HG03521 (cell line): ENCODE results near the gene SOX1.

Experiments used
- ATAC-seq: cut with Tn5 transposase; IDR thresholded peaks from one replicate; pipeline ENCODE4 v1.9.1; 2021; ENCODE audit warnings: mild to moderate bottlenecking, moderate library complexity; ENCODE audit not compliant: unreplicated experiment

The SOX1 gene

DNA sequence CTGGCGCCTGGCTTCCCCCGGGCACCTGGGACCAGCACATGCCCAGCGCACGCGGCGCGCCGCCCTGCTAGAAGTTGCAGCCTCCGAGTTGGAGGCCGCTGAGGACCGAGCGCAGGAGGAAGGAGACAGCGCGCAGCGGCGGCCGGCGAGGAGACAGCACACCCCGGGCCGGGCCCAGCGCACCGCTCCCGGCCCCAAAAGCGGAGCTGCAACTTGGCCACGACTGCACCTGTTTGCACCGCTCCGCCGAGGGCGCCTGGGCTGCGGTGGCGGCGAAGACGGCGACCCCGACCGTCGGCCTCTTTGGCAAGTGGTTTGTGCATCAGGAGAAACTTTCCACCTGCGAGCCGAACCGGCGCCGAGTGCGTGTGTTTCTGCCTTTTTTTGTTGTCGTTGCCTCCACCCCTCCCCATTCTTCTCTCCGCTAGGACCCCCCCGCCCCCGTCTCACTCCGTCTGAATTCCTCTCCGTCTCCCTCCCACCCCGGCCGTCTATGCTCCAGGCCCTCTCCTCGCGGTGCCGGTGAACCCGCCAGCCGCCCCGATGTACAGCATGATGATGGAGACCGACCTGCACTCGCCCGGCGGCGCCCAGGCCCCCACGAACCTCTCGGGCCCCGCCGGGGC is at the start of gene SOX1:
TSS of gene SOX1 (plus strand) at position 34 of the 626 bp plus-strand sequence. CDS start at position 544, 510 bp downstream.
- ATAC-seq = no peak

DNA sequence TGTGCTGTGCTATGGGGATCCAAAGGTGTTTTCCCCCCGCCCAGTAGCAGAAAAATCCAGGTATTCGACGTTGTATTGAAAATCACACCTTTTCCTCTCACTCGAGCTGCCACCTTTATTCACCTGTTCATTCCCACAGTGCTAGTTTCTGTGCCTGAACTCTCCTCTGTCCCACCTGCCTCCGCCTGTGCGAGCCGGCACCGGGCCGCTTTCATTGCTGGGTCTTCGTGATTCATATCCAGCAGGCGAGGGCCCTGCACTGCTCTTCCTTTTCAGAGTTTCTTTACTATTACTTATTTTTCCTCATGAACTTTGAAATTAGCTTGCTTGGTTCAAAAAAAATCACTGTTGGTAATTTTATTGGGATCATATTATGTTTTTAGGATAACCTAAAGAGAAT is 42.4 kb upstream of the SOX1 start:
- no peak for ATAC-seq

DNA sequence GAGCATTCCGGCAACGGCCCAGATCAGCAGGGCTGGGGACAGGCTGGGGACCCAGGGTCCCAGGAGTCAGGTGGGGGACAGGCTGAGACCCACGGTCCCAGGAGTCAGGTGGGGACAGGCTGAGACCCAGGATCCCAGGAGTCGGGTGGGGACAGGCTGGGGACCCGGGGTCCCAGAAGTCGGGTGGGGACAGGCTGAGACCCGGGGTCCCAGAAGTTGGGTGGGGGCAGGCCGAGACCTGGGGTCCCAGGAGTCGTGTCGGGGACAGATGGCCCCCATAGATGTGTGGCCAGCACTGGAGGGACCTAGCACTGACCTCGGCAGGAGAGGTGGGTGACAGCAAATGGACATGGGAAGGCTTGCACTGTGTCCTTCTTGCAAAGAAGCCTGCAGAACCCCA is 39.7 kb upstream of the SOX1 start:
- no peak for ATAC-seq

DNA sequence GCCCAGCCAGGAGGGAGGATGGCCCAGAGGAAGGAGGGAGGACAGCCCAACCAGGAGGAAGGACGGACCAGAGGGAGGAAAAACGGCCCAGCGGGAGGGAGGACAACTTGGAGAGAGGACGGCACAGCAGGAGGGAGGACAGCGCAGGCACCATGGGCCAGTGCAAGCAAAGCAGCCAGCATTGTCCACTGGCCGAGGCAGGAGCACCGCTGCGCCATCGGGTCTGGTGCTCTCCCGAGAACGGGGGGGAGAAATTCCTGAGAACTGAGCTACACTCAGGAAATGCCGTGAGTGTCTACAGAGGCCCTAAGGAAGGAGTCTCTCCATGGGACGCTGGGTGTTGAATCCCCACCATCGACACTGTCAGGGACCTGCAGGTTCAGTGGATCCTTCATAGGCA is 38.5 kb upstream of the SOX1 start:
- no peak for ATAC-seq

DNA sequence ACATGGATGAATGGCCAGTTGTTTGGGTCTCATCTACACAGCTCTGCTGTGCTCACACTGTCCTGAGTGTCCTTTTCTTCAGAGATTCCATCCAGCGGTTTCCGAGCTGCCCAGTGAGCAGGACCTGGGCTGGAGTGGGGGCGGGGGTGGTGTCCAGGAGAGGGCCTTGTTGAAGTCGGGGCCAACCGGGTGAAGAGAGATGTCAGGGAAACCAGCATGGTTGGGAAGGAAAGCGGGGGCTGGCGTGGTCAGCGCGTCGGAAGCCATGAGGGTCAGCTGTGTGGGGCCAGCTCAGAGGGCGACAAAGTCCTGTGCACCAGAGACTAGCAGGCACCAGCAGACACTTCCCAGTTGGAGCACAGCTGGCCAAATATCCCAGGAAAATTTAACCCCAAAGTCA is 37.8 kb upstream of the SOX1 start:
- no peak for ATAC-seq

DNA sequence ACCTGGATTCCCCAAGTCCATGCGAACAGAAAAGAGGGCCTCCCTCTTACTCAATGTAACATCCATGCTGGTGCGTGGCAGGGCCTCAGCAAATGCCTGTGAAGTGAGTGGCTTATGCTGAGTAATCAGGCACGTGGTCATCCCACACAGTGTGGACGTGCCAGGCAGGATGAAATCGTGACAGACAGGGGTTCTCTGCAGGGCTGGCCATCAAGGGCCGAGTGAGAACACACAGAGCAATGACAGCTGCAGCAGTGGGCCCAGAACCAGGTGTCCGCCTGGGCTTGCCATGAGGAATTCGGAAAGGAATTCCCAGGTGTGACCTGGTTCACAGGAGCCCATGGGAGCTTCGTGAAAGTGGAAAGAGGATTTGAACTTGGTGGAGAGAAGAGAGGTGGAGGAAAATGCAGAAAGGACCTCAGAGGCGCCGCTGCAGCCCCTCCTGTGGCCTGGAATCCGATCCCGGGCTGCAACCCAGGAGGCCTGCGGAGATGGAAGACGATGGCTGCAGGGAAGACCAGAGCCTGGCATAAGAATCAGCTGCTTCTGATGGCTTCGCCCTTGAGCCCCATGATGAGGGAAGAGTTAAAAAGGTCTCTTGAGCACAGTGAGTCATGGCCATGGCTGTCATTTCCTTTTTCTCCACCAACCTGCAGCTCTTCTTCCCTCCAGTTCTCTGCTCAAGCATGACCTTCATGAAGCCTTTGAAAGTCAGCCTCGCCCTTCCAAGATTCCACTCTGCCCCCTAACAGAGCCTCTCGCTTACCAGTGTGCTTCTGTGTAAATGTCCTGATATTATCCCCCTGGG is 34.6 kb upstream of the SOX1 start:
- ATAC-seq = no peak

DNA sequence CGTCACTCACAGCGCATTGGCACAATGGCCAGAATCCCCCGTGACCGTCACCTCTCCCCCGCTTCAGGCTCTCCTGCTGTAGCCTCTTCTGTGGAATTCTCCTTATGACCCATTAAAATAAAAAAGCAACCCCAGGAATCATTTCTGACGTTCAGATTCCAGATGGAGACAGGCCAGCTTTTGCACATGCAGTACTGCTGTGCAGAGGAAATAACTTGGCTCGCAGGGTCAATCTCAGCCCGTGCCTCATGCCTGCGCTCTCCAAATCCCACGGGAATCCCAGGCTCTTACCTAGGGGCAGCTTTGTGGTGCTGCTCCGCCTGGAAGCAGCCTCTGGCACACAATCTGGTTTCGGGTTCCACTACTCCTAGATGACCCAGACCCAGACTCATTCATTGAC is 32.7 kb upstream of the SOX1 start:
- no peak for ATAC-seq

DNA sequence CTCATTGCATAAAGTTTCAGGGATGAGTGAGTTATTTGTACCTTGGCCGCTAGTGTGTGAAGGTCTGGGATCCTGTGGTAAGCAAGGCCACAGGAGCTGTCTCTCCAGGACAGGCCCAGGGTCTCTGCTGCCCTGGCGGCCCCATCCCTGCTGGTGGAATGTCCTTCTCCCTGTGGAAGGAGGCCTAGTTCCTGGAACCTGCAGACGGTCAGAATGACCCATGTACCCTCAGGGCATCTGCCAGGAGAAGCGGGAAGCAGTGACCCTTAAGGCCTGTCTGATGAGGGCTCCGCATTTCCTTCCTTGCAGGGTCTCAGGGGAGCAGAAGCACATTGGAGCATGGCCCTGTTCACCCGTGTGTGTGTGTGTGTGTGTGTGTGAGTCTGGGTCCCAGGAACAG is 32.1 kb upstream of the SOX1 start:
- ATAC-seq = no peak

DNA sequence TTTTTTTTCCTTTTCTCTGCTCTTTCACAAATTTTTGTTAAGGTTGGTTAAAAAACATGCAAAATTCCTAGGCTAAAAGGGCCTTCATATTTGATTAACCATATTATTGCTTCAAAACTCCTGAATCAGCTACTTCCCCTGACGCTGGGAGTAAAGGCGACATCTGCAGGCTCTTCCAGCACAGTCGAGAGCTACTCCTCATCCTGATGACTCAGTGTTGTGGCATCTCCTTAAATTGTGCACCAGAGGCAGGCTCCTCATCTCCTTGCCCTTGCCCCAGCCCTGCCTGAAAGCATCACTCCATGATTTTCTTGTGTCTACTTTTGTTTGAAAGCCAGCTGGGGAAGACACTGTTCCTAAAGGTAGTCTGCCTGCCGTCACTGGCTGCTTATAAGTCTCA is 24.5 kb upstream of the SOX1 start:
- no peak for ATAC-seq

DNA sequence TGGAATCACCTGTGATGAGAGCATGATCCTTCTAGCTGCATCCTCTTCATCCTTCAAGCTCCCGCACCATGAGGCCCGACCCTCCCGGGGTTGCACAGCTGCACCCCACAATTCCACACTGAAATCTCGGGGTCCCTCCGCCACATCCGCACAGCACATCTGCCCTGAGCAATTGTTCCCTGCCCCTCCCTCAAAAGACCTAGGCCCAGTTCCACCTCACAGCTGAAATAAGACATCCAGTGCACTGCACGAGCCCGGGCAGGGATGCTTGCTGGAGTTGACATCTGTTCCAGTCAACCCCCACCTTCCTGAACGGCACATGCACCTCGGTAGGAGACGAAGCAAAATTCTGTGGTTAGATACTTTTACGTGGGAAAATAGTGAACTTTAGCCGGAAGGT is 14.7 kb upstream of the SOX1 start:
- no peak for ATAC-seq

DNA sequence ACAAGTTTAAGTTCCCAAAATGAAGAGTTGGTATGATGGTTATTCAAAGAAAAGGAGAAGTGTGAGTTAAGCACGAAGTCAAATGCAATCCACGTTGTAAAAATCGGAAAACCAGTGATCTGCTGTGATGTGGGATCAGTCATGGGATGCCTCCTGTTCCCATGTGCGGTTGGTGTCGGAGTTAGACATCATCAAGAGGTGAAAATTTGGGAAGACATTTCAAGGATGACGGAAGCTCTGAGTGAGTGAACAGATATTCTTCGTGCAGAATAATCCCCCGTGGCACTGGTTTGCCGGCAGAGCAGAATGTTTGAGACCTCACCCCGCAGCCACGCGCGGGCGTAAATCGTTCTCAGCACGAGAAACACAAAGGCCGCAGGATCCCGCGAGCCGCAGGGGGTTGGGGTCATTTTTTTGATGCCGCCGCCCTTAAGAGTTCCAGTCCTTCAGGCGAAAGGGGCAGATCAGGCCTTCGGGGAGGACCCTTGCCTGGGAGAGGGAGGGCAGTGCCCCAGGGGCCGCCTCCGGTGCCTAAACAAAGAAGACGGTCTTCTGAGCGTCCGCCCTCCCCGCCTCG is 13.7 kb upstream of the SOX1 start:
- ATAC-seq = no peak

DNA sequence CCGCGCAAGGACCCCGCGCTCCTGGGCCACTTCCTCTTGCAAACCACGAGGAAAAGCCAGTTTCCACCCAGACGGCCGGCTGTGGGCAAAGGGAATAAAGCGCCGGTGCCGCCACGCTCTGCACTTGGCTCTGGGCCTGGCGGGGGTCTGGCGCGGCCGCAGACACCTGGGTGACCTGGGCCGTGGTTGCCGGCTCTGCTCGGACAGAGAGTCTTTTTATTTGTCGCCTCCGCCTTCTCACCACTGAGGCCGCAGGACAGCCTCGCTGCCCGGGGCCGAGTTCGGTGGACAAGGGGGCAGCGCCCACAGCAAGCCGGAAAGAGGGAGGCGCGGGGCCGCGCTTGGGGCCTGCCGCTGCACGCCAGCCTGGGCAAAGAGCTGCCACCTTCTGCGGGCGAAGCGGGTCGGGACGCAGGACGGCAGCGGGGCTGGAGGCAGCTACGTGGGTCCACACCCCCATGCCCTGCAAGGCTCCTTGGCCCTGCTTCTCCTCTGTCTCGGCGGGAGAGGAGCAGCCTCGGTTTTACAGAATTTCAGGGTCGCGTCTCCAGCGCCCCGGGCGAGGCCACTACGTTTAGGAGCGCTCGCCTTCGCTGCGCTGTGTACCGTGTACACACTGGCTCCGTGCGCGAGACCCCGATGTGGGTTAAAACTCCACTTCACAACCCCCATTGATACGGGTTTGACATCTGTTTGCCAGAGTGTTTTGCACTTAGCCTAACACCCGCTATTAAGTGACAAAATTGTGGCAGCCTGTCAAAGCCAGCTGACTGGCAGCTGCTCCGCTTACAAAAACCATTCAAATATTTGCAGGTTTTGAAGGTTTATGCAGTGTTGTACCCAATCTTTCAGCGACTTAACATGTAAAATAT is 13.0 kb upstream of the SOX1 start:
- no peak for ATAC-seq

DNA sequence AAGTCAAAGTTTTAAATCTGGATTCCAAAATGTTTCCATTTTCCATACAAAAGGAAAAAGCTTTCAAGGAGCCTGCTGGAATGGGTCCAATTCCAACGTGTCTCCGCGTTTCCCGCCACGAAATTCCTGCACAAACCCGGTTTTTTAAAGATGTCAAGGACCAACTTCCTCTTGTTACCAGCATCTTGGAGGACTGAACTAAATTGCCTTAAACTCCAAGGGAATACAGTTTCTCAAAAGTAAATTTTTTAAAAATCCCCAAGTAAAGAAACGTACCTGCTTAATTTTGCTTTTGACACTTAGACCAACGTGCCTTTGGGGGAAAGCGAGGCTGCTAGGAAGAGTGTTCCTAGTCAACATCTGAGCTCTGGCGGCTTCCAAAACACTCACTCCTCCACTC is 12.3 kb upstream of the SOX1 start:
- no peak for ATAC-seq

DNA sequence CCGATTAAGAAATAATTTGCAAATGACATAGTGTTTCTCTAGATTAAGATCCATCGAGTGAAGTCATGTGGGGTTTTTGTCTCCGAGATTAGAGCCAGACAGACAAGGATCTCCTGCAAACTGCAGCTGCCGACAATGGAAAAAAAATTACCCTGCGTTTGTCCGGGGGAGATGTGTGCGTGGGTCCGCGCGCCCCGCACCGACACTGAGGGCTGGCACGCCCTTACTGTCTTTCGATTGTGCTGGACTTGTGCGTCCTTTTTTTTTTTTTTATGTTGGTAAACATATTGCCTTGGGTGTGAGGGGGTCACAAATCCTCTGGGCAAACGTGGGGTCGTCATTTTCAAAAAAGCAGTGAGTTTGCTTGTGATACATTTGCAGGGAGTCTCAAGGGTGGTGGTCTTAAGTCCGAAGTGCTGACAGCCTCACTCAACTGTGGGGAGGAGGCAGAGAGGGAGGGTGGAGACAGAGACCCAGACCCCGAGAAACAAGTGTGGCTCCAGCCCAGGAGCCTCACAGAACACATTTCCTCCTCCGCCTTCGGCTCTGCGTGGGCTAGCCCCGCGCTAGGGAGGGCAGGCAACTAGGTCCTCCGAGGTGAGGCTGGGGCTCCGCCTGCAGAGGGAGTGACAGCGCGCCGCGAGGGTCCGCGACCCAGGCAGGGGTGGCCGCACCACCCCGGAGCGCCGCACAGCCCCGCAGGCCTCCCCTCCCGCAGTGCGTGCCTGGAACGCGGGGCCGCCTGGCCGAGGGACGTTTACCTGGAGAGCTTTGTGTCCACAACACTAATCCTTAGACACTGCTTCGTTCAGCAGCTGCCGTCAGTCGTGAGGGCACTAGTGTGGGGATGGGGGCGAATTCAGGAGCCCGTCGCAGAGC is 11.7 kb upstream of the SOX1 start:
- ATAC-seq = no peak

DNA sequence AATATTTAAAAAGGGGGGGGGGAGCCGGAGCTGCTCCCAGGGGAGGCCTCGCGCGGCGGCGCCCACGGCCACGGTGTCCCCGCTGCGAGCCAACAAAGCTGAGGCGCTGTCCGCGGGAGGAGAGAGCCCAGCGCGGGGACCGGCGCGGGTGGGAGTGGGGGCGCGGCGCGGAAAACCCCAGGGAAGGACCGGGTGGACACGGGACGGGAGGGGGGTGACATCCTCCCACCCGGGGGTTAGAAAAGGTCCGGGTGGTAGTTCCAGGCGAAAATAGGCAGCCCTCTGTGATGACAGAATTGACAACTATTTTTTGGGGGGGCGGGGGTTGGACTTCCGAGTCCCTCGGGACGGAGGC is 11.1 kb upstream of the SOX1 start:
- no peak for ATAC-seq

DNA sequence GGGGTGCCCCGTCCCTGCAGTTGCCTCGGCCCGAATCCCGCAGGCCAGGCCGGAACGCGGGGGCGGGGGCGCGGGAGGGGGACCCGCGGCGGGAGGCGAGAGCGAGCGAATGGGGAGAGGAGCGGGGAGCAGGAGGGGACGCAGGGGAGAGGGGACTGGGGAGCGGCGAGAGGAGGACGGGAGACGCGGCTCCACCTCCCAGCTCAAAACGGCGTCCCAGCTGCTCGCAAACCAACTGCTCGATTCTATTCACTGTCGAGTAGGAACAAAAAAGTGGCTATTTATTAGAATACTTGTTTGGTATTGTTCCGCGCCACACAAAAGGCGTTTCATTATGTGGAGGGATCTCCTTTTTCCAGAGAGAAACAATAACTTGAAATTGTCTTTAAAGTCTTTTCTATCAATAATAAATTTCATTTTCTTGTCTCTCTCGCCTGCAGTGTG is 10.6 kb upstream of the SOX1 start:
- ATAC-seq = no peak

DNA sequence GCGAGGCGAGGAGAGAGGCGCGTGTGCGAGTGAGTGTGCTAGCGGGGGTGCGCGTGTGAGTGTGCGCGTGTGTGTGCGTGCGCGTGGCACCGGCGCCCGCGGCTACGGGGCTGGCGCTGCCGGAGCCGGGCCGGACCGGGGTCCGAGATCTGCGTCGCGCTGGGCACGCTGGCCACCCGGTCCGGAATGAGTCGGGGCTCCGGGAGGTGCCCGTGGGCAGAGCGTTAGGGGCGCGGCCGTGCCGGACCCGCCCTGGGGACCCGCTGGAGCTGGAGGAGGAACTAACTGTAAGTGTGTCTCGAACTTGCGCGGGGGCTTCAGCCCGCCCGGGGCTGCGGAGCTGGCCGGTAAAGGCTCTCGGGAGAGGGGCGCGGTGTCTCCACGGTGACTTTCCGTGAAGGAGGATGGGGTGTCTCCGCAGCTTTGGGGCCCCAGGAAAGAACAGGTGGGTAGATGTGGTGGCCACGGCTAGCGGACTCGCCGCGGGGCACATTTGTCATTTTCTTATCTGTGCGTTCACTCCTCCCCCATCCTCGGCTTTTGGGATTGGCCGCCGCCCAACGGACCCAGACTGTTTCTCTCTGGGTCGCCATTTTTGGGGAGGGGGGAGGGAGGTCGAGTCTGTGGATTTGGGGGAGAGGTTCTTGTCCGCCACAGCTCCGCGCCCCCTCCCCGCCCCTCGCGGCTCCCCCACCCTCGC is 10.1 kb upstream of the SOX1 start:
- no peak for ATAC-seq

DNA sequence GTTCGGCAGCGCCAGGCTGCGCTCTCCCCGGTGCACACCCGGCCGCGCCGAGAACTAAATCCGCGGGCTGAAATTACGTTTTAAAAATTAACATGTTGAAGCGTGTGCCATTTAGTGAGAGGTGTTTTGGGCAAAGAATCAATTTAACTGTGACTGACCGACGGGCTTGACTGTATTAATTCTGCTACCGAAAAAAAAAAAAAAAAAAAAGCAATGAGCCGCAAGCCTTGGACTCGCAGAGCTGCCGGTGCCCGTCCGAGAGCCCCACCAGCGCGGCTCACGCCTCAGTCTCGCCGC is 9.6 kb upstream of the SOX1 start:
- ATAC-seq = no peak

DNA sequence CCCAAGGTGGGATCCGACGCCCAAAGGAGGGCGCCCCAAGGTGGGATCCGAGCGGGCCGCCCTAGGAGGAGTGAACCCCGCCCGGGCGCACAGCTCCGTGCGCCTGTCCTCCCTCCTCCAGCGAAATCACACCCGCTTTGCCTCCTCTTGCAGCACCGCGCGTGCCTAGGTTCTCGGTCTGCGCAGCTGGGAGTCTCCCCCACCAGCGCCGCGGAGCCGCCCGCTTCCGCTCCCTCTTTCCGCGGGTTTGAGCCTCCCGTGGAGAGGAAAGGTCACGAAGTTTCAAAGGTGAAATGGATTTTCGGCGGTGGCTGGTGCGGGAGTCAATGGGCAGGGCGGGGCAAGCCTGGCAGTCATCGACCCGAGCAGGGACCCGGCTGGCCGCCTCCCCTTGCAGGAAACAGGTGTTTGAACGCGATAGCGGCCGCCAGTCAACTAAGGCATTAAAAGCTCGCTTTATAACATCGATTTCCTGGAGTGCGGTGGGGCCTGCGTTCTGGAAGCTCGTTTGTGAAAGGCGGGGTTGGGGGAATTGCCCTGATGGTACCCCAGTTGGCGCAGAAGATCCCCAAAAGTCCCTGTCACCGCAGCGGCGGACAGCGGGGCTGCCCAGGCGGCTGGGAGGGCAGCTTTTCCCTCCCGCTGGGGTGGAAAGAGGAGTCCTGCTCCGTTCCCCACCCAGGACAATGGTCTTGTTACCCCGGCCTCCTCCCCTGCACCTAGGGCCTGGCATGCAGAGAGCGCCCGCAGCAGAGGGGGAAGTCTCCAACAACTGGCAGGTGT is 9.0 kb upstream of the SOX1 start:
- no peak for ATAC-seq
